PC-9 (cell line): ENCODE results near the gene CBL. TPM values are rescaled to one million over a fixed set of nuclear protein-coding genes. Genes with fewer than 3 reads are reported as not detected.

Experiments
- BruUV-seq: library from RNA; stranded (reverse); fragments of 400-500 nt; replicated peaks from 2 replicates; lab custom pipeline; 2021; lab: Mats Ljungman, UMichigan
- CTCF ChIA-PET: fragments of 300-600 bp; sonication (Branson Sonifier 250); formaldehyde crosslinking; loops from one replicate; lab custom pipeline; 2022; ENCODE audit warnings: antibody characterized with exemption; lab: Charles Lee
- POLR2A ChIA-PET: fragments of 300-600 bp; sonication (Branson Sonifier 250); formaldehyde crosslinking; loops from one replicate; lab custom pipeline; 2022; ENCODE audit warnings: antibody characterized with exemption; ENCODE audit not compliant: unreplicated experiment; lab: Charles Lee
- DNase-seq, 2 experiments: peaks; one replicate each; pipeline versions ENCODE4 v3.0.0 to v3.0.0-alpha.2; 2015 to 2022; ENCODE audit warnings: mixed read lengths in 1 of 2
- H2AFZ ChIP-seq: fragments of 200-600 bp; sonication (generic); 2 replicates; pipeline ENCODE4 v1.8.1; 2017; ENCODE audit warnings: antibody characterized with exemption
- H3F3A ChIP-seq: fragments of 200-600 bp; sonication (generic); 2 replicates; pipeline ENCODE4 v1.8.1; 2017; ENCODE audit warnings: antibody characterized with exemption, mild to moderate bottlenecking, low read depth; ENCODE audit not compliant: insufficient read depth
- H3K27ac ChIP-seq: fragments of 200-600 bp; sonication (generic); 2 replicates; pipeline ENCODE4 v1.6.1; 2016; ENCODE audit warnings: mixed run types
- H3K27me3 ChIP-seq: fragments of 200-600 bp; sonication (generic); 2 replicates; pipeline ENCODE4 v1.6.1; 2016; ENCODE audit warnings: low read depth, mixed run types; ENCODE audit not compliant: insufficient read depth
- H3K36me3 ChIP-seq: fragments of 200-600 bp; sonication (generic); 2 replicates; pipeline ENCODE4 v1.6.1; 2016; ENCODE audit warnings: low read depth, mixed run types
- H3K4me1 ChIP-seq: fragments of 200-600 bp; sonication (generic); replicated peaks from 2 replicates; pipeline ENCODE4 v1.6.1; 2016; ENCODE audit warnings: mixed run types; ENCODE audit not compliant: insufficient read depth
- H3K4me2 ChIP-seq: fragments of 200-600 bp; sonication (generic); 2 replicates; pipeline ENCODE4 v1.6.1; 2017; ENCODE audit warnings: mixed run types
- H3K4me3 ChIP-seq: fragments of 200-600 bp; sonication (generic); 2 replicates; pipeline ENCODE4 v1.6.1; 2016; ENCODE audit warnings: mixed run types
- H3K79me2 ChIP-seq: fragments of 200-600 bp; sonication (generic); 2 replicates; pipeline ENCODE4 v1.6.1; 2017; ENCODE audit warnings: low read depth, mixed run types
- H3K9me2 ChIP-seq: fragments of 200-600 bp; sonication (generic); 2 replicates; pipeline ENCODE4 v1.8.1; 2017; ENCODE audit warnings: mild to moderate bottlenecking; ENCODE audit not compliant: insufficient read depth
- H3K9me3 ChIP-seq: fragments of 200-600 bp; sonication (generic); 2 replicates; pipeline ENCODE4 v1.8.1; 2016; ENCODE audit warnings: low read depth; ENCODE audit not compliant: insufficient read depth
- H4K20me1 ChIP-seq: fragments of 200-600 bp; sonication (generic); 2 replicates; pipeline ENCODE4 v1.8.1; 2017; ENCODE audit not compliant: insufficient read depth
- CTCF ChIP-seq: fragments of 200-600 bp; sonication (generic); conservative IDR thresholded peaks from 2 replicates; pipeline ENCODE4 v1.6.1; 2017; ENCODE audit warnings: mixed run types, antibody characterized with exemption, mild to moderate bottlenecking, moderate library complexity
- EZH2 ChIP-seq: fragments of 200-600 bp; sonication (generic); IDR thresholded peaks from 2 replicates; pipeline ENCODE4 v1.8.0; 2017; ENCODE audit warnings: antibody characterized with exemption, low read depth
- intact Hi-C: fragments of 100-400 bp; cut with micrococcal nuclease; formaldehyde crosslinking; loops from one replicate; pipeline ENCODE4 v1.10.0; 2022; ENCODE audit not compliant: unreplicated experiment
- total RNA-seq: library from RNA; stranded (reverse); gene quantifications from 2 replicates; pipeline ENCODE4 v1.2.3, GENCODE V29; 2021

Gene CBL
- total RNA-seq, 1 experiment from 2014 or later = 32.9 TPM

- Histone ChIP-seq H3K27ac (no peak overlapping the region), H2AFZ (peak overlapping the region; percentile 78), H3K27me3 (peaks cover 20% of the 10 kb centered on the region), H3K79me2 (no peaks in the 10 kb centered on the region), H4K20me1 (no peaks in the 10 kb centered on the region), H3F3A (peaks cover 15% of the 10 kb centered on the region; the same call in 1 of the 2 replicates), H3K4me3 (peak overlapping the region; percentile 67), H3K4me2 (peak overlapping the region; percentile 96), H3K9me3 (no peaks in the 10 kb centered on the region), H3K36me3 (no peaks in the 10 kb centered on the region), H3K4me1 (peaks cover 31% of the 10 kb centered on the region), H3K9me2 (no peaks in the 10 kb centered on the region)
- CTCF ChIA-PET = interaction anchor here (0.6 kb wide), 1 partner anchor 632 kb away, joined by 3 read pairs; no protein-coding TSS in a partner anchor
- TF ChIP-seq CTCF (no peak), EZH2 (peak; percentile 71; the same call in 1 of the 2 replicates)
- intact Hi-C loops = loop anchor here (5.0 kb wide), 3 partner anchors 109 to 404 kb away; partner anchors contain the start of genes CBL and DPAGT1
- POLR2A ChIA-PET = interaction anchor here (0.6 kb wide), 1 partner anchor 404 kb away, joined by 5 read pairs; no protein-coding TSS in a partner anchor
- DNase-seq = peak in 1 of 2 experiments; percentile 54
- BruUV-seq = TSS peak; percentile 49
Observed at GRCh38 chr11:119316016-119316728, 110.0 kb downstream of the CBL start.

DNA sequence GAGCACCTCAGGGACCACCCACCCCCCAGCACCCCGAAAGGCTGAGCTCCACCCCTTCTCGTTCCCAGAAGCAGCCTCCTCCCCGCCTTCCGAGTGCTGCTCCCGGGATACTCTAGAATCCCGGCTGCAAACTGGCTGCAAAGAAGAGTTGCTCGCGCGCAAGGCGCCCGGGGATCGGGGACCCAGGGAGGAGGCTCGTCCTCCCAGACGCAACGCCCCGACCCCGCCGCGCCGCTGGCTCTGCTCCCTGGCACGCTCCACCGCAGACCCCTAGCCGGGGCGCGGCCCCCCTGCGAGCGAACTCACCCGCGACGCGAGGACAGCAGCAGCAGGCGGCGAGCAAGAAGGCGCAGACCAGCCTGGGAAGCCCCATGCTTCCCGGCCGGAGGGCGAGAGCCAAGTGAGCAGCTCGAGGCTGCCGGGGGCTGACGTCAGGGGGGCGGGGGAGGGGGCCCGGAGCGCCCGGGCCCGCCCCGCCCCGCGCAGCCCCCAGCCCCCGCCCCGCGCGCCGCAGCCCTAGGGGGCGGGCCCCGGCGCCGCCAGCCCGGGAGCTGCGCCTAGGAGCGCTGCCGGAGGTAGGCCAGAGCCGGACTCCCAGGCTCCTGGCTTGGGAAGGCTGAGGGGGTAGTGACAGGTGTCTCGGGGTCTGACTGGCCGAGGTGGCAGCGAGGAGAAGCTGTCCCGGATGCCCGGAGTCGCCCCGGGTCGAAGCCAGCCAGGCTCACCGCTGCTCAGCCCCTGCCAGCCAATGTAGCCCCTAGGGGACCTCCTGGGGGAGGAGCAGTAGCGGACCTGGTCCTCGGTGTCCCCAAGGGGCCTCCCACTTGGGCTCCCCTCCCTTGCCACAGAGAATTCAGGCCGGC, 110.8 kb downstream of the CBL start, which contains the start of gene MCAM:
TSS of gene MCAM (minus strand) at position 402 of the 863 bp plus-strand sequence. CDS start at position 373, 29 bp downstream.
- BruUV-seq = no TSS peak
- H3K4me1 ChIP-seq = peaks cover 39% of the 10 kb centered on the region
- ChIA-PET POLR2A (interaction anchor here (0.6 kb wide), 4 partner anchors 333 to 805 kb away, joined by 5 to 31 read pairs (median 10); no protein-coding TSS in a partner anchor), CTCF (interaction anchor here (0.6 to 0.9 kb wide), 2 partner anchors 215 to 256 kb away, joined by 4 to 5 read pairs; partner anchors contain the start of gene DPAGT1)
- peak in 1 of 2 experiments; percentile 51 for DNase-seq
- no peak within 1 kb of the TSS for H3K27ac ChIP-seq
- peak within 1 kb of the TSS; percentile 78 for H2AFZ ChIP-seq
- no peaks in the 10 kb centered on the region for H3K79me2 ChIP-seq
- peaks cover 15% of the 10 kb centered on the region; the same call in 1 of the 2 replicates for H3F3A ChIP-seq
- intact Hi-C loops = loop anchor here (5.0 kb wide), 3 partner anchors 110 to 405 kb away; partner anchors contain the start of genes CBL and DPAGT1
- no peaks in the 10 kb centered on the region for H3K9me3 ChIP-seq
- TF ChIP-seq EZH2 (no peak; the same call in 1 of the 2 replicates), CTCF (no peak)
- peak within 1 kb of the TSS; percentile 67 for H3K4me3 ChIP-seq
- H3K36me3 ChIP-seq = no peaks in the 10 kb centered on the region
- no peaks in the 10 kb centered on the region for H3K9me2 ChIP-seq
- no peaks in the 10 kb centered on the region for H4K20me1 ChIP-seq
- H3K4me2 ChIP-seq = peak within 1 kb of the TSS; percentile 96
- H3K27me3 ChIP-seq = peaks cover 20% of the 10 kb centered on the region
